ENCODE data around the gene WDR88.
"Not testable (repeated sequence)": the region's sequence is repeated elsewhere in the genome, so short reads cannot be mapped to it uniquely, and the experiment has no call there.

GRCh38 chr19:33166037-33166436 lies 34.1 kb downstream of the WDR88 start:
- not testable (repeated sequence) for TF ChIP-seq CHD2 (IDR thresholded peaks at IDR 0.05; ENCODE audit: low read length, partially characterized antibody); CTCF (IDR thresholded peaks at IDR 0.05); SMC3 (IDR thresholded peaks at IDR 0.05); RFX5 (IDR thresholded peaks at IDR 0.05); POLR2A (IDR thresholded peaks at IDR 0.05; ENCODE audit: low read length); EP300 (IDR thresholded peaks at IDR 0.05); HDAC2 (IDR thresholded peaks at IDR 0.05); USF2 (IDR thresholded peaks at IDR 0.05); REST (IDR thresholded peaks at IDR 0.05); CBX8 (IDR thresholded peaks at IDR 0.05); POLR2AphosphoS2 (conservative IDR thresholded peaks at IDR 0.05; ENCODE audit: low read length); BCL3 (IDR thresholded peaks at IDR 0.05)

Measured in A549 (cell line).